Kidney (tissue), 14 donors: ENCODE results near the gene CIRBP. TPM values are rescaled to one million over a fixed set of nuclear protein-coding genes. Genes with fewer than 3 reads are reported as not detected.

Experiments
- DNase-seq, 5 donors: peaks; one replicate each; pipeline ENCODE4 v3.0.0-alpha.2; 2013 to 2020
- FAIRE-seq: peaks from 2 replicates; lab custom pipeline; 2012; peaks lifted over from hg19 to GRCh38; lab: Jason Lieb, UNC
- H3K27ac ChIP-seq, 2 donors: one replicate each; pipeline ENCODE4 v1.7.0; 2013; ENCODE audit warnings: low read depth in 2 of 2, low read length in 2 of 2, inconsistent platforms in 1 of 2
- H3K27me3 ChIP-seq: one replicate; pipeline ENCODE4 v1.7.1; 2013; ENCODE audit warnings: low read length, inconsistent platforms; ENCODE audit not compliant: control insufficient read depth, insufficient read depth
- H3K36me3 ChIP-seq, 3 donors: one replicate each; pipeline versions ENCODE4 v1.7.0 to v1.7.1; 2013; ENCODE audit warnings: low read length in 3 of 3, control low read depth in 1 of 3, inconsistent platforms in 1 of 3; ENCODE audit not compliant: insufficient read depth in 3 of 3, control insufficient read depth in 2 of 3
- H3K4me1 ChIP-seq, 3 donors: one replicate each; pipeline versions ENCODE4 v1.7.0 to v1.7.1; 2013; ENCODE audit warnings: low read length in 3 of 3, inconsistent platforms in 1 of 3, low read depth in 1 of 3; ENCODE audit not compliant: control insufficient read depth in 2 of 3, insufficient read depth in 2 of 3
- H3K4me3 ChIP-seq, 3 donors: one replicate each; pipeline versions ENCODE4 v1.7.0 to v1.8.1; 2013; ENCODE audit warnings: low read length in 3 of 3, control low read depth in 1 of 3, inconsistent platforms in 1 of 3
- H3K9ac ChIP-seq, 3 donors: one replicate each; pipeline versions ENCODE4 v1.7.0 to v1.7.1; 2013; ENCODE audit warnings: low read length in 3 of 3, control low read depth in 1 of 3, inconsistent platforms in 1 of 3
- H3K9me3 ChIP-seq, 3 donors: one replicate each; pipeline versions ENCODE4 v1.7.0 to v1.7.1; 2013; ENCODE audit warnings: low read length in 3 of 3, control low read depth in 1 of 3, inconsistent platforms in 1 of 3; ENCODE audit not compliant: control insufficient read depth in 2 of 3, insufficient read depth in 1 of 3
- intact Hi-C: fragments of 100-400 bp; cut with DNase I; formaldehyde crosslinking; loops from one replicate; pipeline ENCODE4 v1.11.1; 2022
- polyA plus RNA-seq: library from polyadenylated mRNA; stranded (reverse); fragments of 350-450 nt; fragmentation: Illumina TruSeq; extraction: RNeasy Lipid Tissue Mini Kit (QIAGEN cat#74804); gene quantifications from one replicate; pipeline ENCODE4 v1.2.3, GENCODE V29; 2014; ENCODE audit warnings: low read depth, low replicate concordance; ENCODE audit not compliant: insufficient read depth
- total RNA-seq: library from RNA; stranded (reverse); fragmentation: NEBNext Ultra II Directional; extraction: Animal tissue kit (Norgen Biotek cat#: 25700); gene quantifications from one replicate; pipeline ENCODE4 v1.2.1, GENCODE V29; 2021
- TF ChIP-seq, protein P1 (sequence below): IDR thresholded peaks from 3 replicates; pipeline ENCODE4 v1.5.1; 2012; ENCODE audit warnings: mild to moderate bottlenecking, moderate library complexity, borderline replicate concordance; ENCODE audit not compliant: insufficient read depth; ENCODE audit errors: extremely low read depth
- donor health status: control.
- donor health status: control.
- donor health status: control.
- donor health status: control.
- donor health status: control.
- donor health status: DM: yes; HTN: yes; CAD: no.
- donor health status: Normal renal cell carcinoma (clear cell type).

Gene CIRBP
- total and polyA plus RNA-seq, 2 donors from 2014 or later: 408 to 533 TPM

DNA sequence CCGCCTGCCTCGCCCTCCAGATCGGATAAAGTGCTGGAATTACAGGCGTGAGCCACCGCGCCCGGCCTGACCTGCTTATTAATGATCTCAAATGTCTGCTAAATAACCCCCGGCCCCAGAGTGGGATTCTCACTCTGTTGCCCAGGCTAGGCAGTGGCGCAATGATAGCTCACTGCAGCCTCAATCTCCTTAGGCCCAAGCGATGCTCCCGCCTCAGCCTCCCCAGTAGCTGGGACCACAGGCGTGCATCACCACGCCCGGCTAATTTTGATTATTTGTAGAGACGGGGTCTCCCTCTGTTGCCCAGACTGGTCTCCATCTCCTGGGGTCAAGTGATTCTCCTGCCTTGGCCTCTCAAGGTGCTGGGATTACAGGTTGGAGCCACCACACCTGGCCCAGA, 28.2 kb upstream of the CIRBP start:
- peak overlapping the region in 1 of 3 donors; percentile 87 for H3K4me3 ChIP-seq
- H3K36me3 ChIP-seq: no peaks in the 10 kb centered on the region
- TF ChIP-seq, protein P1, sequence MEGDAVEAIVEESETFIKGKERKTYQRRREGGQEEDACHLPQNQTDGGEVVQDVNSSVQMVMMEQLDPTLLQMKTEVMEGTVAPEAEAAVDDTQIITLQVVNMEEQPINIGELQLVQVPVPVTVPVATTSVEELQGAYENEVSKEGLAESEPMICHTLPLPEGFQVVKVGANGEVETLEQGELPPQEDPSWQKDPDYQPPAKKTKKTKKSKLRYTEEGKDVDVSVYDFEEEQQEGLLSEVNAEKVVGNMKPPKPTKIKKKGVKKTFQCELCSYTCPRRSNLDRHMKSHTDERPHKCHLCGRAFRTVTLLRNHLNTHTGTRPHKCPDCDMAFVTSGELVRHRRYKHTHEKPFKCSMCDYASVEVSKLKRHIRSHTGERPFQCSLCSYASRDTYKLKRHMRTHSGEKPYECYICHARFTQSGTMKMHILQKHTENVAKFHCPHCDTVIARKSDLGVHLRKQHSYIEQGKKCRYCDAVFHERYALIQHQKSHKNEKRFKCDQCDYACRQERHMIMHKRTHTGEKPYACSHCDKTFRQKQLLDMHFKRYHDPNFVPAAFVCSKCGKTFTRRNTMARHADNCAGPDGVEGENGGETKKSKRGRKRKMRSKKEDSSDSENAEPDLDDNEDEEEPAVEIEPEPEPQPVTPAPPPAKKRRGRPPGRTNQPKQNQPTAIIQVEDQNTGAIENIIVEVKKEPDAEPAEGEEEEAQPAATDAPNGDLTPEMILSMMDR: no peak
- H3K27ac ChIP-seq: no peak overlapping the region
- H3K9ac ChIP-seq: no peak overlapping the region
- FAIRE-seq (no peak), DNase-seq (peak in 1 of 5 donors; percentile 77)
- intact Hi-C loops: no loop called here
- peaks cover 0 to 32% (median 19%) of the 10 kb centered on the region in 3 donors for H3K4me1 ChIP-seq
- H3K27me3 ChIP-seq: no peaks in the 10 kb centered on the region
- H3K9me3 ChIP-seq: no peaks in the 10 kb centered on the region

DNA sequence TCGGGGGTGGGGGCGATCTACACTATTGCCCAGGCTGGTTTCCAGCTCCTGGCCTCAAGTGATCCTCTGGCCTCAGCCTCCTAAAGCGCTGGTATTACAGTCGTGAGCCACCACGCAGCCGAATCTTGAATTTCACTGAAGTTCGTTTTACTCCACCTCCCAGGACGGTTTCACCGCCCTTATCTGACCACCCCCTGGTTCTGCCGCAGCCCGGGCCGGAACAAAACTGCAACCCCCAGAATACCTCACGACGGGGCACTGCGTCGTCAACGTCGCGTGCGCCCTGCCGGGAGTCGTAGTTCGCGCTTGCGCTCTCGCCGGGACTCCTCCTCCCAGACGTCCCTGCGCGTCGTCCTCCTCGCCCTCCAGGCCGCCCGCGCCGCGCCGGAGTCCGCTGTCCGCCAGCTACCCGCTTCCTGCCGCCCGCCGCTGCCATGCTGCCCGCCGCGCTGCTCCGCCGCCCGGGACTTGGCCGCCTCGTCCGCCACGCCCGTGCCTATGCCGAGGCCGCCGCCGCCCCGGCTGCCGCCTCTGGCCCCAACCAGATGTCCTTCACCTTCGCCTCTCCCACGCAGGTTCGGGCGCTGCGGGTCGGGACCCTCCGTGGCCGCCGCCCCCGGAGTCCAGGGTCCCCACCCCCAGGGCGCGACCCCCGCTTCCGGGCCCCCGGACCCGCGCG, 27.6 kb upstream of the CIRBP start, which contains the start of gene ATP5F1D:
TSS of gene ATP5F1D (plus strand) at position 335 of the 679 bp plus-strand sequence. CDS start at position 435, 100 bp downstream.
- Histone ChIP-seq H3K4me1 (peaks cover 0 to 34% (median 24%) of the 10 kb centered on the region in 3 donors), H3K27ac (peak within 1 kb of the TSS; percentile 63 to 83), H3K27me3 (no peaks in the 10 kb centered on the region), H3K9ac (peak within 1 kb of the TSS in 2 of 3 donors; percentile 4 to 75), H3K9me3 (no peaks in the 10 kb centered on the region), H3K36me3 (no peaks in the 10 kb centered on the region), H3K4me3 (peak within 1 kb of the TSS; percentile 48 to 87 (median 60))
- intact Hi-C loops: no loop called here
- TF ChIP-seq, protein P1: no peak
- FAIRE-seq (no peak), DNase-seq (peak; percentile 94 to 98 (median 96))

DNA sequence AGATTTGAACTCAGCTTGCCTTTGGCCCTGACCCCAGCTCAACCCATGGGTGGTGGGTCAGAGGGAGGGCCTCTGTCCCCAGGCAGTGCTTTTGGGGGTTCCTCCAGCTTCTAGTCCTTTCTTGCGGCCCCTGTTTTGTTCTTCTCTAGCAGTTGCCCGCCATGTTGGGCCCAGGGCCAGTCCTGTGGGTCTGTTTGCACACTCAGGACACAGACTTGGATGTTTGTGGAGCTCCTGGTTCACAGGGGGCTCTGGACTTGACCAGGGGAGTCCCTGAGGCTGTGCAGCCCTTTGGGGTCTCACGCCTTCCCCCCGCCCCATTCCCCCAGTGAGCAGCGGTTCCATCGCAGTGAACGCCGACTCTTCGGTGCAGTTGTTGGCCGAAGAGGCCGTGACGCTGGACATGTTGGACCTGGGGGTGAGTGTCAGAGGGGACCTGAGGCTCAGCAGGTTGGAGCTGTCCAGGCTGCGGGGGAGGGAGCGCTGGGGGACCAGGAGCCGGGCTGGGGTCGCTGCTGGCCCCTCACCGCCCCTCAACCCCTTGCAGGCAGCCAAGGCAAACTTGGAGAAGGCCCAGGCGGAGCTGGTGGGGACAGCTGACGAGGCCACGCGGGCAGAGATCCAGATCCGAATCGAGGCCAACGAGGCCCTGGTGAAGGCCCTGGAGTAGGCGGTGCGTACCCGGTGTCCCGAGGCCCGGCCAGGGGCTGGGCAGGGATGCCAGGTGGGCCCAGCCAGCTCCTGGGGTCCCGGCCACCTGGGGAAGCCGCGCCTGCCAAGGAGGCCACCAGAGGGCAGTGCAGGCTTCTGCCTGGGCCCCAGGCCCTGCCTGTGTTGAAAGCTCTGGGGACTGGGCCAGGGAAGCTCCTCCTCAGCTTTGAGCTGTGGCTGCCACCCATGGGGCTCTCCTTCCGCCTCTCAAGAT, 25.1 kb upstream of the CIRBP start:
- no peak for FAIRE-seq
- TF ChIP-seq, protein P1: peak; percentile 86
- peak overlapping the region in 1 of 3 donors; percentile 67 for H3K9ac ChIP-seq
- peaks cover 0 to 38% (median 29%) of the 10 kb centered on the region in 3 donors for H3K4me1 ChIP-seq
- H3K36me3 ChIP-seq: no peaks in the 10 kb centered on the region
- intact Hi-C loops: no loop called here
- peak; percentile 86 to 96 (median 90) for DNase-seq
- peak overlapping the region; percentile 38 to 92 for H3K27ac ChIP-seq
- no peaks in the 10 kb centered on the region for H3K27me3 ChIP-seq
- peak overlapping the region in 1 of 3 donors; percentile 41 for H3K4me3 ChIP-seq
- H3K9me3 ChIP-seq: no peaks in the 10 kb centered on the region
